ENCODE measurements around the gene MAD1L1. TPM values are rescaled to one million over a fixed set of nuclear protein-coding genes. Genes with fewer than 3 reads are reported as not detected.

The MAD1L1 gene
- polyA plus RNA-seq, 4 donors: 22.6 to 26.9 (median 24.6) TPM

DNA sequence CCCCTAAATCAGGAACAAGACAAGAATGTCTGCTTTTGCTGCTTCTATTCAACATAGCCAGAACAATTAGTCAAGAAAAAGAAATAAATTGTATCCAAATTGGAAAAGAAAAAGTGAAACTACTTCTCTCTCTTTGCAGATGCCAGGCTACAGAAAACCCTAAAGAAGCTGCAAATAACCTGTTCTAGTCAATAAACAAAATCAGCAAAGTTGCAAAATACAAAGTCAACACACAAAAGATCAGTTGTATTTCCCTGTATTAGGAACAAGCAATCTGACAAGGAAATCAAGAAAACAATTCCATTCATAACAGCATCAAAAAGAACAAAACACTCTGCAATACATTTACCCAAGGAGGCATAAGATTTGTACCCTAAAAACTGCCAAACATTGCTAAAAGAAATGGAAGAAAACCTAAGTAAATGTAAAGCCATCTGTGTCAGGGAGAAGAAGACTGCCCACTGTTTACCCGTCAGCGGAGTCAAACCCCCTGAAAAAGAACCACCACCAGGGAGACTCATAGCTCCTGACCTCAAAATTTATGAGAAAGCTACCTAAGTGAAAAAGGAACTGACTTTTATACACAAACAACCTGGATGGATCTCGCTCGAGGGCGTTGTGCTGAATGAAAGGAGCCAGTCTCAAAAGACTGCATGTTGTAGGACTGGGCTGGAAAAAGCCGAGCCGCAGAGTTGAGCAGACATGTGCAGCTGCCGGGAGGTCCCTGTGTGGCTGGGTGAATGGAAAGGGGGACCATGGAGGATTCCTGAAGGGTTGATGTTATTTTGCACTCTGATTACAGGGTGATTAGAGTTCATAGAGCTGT, 263.1 kb downstream of the MAD1L1 start:
- no peak for DNase-seq (ENCODE audit: low read depth in 4 of 4, low spot score in 3 of 4)

GRCh38 chr7:1968397-1969111, 264.2 kb downstream of the MAD1L1 start:
- DNase-seq (ENCODE audit: low read depth in 4 of 4, low spot score in 3 of 4): no peak

GRCh38 chr7:1967512-1968396, 265.0 kb downstream of the MAD1L1 start:
- DNase-seq (ENCODE audit: low read depth in 4 of 4, low spot score in 3 of 4): no peak

DNA sequence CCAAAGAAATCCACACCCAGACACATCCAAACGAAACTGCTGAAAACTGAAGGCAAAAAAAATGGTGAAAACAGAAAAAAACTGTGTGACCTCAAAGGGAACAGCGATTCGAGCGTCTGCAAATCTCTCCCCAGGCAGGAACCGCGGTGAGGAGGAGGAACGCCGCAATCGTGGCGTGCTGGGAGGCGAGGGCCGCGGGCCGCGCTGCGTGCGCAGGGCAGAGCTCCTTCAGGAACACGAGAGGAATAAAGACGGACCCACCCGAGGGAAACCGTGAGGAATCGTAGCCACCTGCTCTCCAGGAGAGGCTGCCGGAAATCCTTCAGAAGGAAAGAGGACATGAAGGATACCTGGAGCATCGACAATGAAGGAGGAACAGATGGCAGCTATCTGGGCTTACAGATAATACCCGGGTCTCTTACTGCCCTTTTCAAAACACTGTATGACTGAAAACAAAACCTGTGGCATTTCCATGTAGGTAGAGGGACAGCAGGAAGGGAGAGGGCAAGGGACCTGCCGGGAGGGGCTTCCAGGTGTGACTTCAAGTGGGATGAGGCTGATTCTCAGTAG, 266.0 kb downstream of the MAD1L1 start:
- no peak for DNase-seq (ENCODE audit: low read depth in 4 of 4, low spot score in 3 of 4)

GRCh38 chr7:1965579-1966294, 267.0 kb downstream of the MAD1L1 start:
- no peak for DNase-seq (ENCODE audit: low read depth in 4 of 4, low spot score in 3 of 4)

DNA sequence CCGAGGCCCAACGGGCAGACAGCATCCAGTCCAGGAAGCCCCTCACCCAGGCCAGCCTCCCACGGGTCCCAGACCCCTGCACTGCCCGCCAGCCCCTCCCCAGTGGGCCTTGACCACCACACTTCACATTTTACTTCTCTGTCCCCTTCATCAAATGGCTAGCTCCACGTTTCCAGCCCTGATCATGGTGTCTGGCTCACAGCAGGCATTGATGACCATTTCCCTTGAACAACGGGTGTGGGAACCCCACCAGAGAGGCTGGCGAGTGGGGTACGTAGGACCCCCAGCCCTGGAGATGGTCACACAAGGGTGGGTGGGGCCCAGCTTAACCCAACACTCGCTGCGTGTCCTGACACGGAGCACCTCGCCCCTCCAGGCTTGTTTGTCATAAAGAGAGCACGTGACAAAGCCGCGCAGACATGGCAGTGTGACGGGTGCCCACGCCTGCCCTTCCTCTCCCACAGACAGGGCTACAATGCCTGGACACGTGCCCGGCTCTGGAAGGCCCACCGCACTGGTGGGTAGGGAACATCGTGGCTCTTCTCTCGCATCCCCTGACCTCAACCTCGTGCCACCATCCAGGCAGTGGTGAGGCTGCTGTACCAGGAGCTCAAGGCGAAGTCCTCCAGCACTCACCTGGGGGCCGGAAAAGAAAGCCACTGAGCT, 267.7 kb downstream of the MAD1L1 start:
- no peak for DNase-seq (ENCODE audit: low read depth in 4 of 4, low spot score in 3 of 4)

GRCh38 chr7:1964211-1964912, 268.4 kb downstream of the MAD1L1 start:
- DNase-seq (ENCODE audit: low read depth in 4 of 4, low spot score in 3 of 4): no peak

GRCh38 chr7:1963575-1963974, 269.2 kb downstream of the MAD1L1 start:
- DNase-seq (ENCODE audit: low read depth in 4 of 4, low spot score in 3 of 4): no peak

- DNase-seq (ENCODE audit: low read depth in 4 of 4, low spot score in 3 of 4): no peak
Observed at GRCh38 chr7:1961701-1962276, 271.0 kb downstream of the MAD1L1 start.

GRCh38 chr7:1959305-1959704, 273.4 kb downstream of the MAD1L1 start:
- no peak for DNase-seq (ENCODE audit: low read depth in 4 of 4, low spot score in 3 of 4)

DNA sequence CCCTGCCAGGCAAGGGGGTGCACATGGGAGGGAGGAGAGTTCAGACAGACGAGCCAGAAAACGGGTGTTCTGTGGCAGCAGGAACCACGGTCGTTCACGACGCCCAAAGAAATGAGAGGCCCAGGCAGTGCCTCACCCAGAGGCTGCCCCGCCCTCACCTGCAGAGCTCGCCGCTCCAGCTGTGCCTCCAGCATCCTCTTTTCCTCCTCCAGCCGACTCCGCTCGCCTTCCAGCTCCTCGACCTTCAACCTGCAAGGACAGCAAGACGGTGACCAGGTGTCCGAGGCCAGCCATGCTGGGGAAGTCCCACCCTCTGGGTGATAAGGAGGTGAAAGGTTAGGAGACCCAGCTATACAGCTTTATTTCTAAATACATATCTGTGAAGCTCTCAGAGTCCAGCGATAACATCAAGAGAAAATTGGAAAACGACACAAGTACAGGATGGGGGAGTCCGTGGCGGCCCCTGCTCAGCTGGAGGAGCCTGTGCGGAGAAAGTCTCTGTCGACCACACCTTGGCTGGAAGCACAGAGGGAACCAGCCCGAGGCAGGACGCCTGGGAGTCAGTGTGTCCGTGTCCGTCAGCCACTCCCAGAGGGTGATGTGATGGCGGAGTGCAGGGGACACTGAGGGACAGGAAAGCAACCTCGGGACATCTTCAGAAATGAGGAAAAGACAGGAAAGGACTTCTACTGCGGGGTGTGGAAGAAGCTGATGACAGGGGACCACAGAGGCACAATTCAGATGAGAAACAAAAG, 275.1 kb downstream of the MAD1L1 start:
- no peak for DNase-seq (ENCODE audit: low read depth in 4 of 4, low spot score in 3 of 4)

- no peak for DNase-seq (ENCODE audit: low read depth in 4 of 4, low spot score in 3 of 4)
Observed at GRCh38 chr7:1956611-1957470, 275.9 kb downstream of the MAD1L1 start.

DNA sequence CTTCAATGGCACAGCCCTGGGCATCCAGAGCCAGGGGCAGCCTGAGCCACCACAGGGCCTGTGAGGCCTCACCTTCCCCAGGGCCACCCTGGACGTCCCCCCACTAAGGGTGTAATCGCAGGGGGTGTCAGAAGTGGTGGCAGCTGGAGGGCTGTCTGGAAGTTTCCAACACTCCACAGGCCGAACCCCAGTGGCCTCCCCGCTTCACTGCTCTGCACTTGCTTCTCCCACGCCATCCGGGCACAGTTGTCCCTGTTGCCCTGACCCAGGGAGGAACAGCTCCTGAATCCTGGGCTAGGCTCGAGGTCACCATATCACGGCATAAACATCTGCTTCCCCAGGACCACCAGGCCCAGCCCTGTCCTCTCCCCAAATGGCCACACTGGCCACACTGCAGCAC, 276.6 kb downstream of the MAD1L1 start:
- DNase-seq (ENCODE audit: low read depth in 4 of 4, low spot score in 3 of 4): no peak

- DNase-seq (ENCODE audit: low read depth in 4 of 4, low spot score in 3 of 4): no peak
Observed at GRCh38 chr7:1954366-1955004, 278.3 kb downstream of the MAD1L1 start.

GRCh38 chr7:1953199-1954190, 279.2 kb downstream of the MAD1L1 start:
- no peak for DNase-seq (ENCODE audit: low read depth in 4 of 4, low spot score in 3 of 4)
